GM12891 (cell line): ENCODE data around the gene ARRB1.
"Not testable (repeated sequence)": the region's sequence is repeated elsewhere in the genome, so short reads cannot be mapped to it uniquely, and the experiment has no call there.

Experiments
- DNase-seq: peaks from one replicate; pipeline ENCODE4 v3.0.0; 2011; ENCODE audit warnings: low spot score; ENCODE audit not compliant: insufficient read length
- FAIRE-seq: peaks from 2 replicates; lab custom pipeline; 2011; peaks lifted over from hg19 to GRCh38; lab: Jason Lieb, UNC
- PAX5 ChIP-seq: IDR thresholded peaks from 2 replicates; pipeline ENCODE4 v1.6.1; 2011; ENCODE audit warnings: low read length, moderate library complexity, mild to moderate bottlenecking; ENCODE audit not compliant: insufficient read depth, severe bottlenecking
- POLR2A ChIP-seq: IDR thresholded peaks from 2 replicates; pipeline ENCODE4 v1.6.1; 2011; ENCODE audit warnings: low read depth, low read length, control low read depth
- POLR2AphosphoS5 ChIP-seq: IDR thresholded peaks from 2 replicates; pipeline ENCODE4 v1.6.1; 2011; ENCODE audit warnings: low read depth, low read length, control low read depth
- POU2F2 ChIP-seq: IDR thresholded peaks from 2 replicates; pipeline ENCODE4 v1.6.1; 2011; ENCODE audit warnings: low read depth, mild to moderate bottlenecking, control low read depth, low read length, moderate library complexity
- SPI1 ChIP-seq: IDR thresholded peaks from 2 replicates; pipeline ENCODE4 v1.6.1; 2011; ENCODE audit warnings: low read depth, low read length, control low read depth
- TAF1 ChIP-seq: IDR thresholded peaks from 2 replicates; pipeline ENCODE4 v1.6.1; 2011; ENCODE audit warnings: low read depth, low read length, control low read depth

ARRB1 gene

GRCh38 chr11:75386942-75387630, 35.6 kb upstream of the ARRB1 start:
- TF ChIP-seq POLR2AphosphoS5 (no peak), POLR2A (no peak), PAX5 (no peak), SPI1 (no peak), POU2F2 (no peak), TAF1 (no peak)
- DNase-seq = no peak
- no peak for FAIRE-seq

DNA sequence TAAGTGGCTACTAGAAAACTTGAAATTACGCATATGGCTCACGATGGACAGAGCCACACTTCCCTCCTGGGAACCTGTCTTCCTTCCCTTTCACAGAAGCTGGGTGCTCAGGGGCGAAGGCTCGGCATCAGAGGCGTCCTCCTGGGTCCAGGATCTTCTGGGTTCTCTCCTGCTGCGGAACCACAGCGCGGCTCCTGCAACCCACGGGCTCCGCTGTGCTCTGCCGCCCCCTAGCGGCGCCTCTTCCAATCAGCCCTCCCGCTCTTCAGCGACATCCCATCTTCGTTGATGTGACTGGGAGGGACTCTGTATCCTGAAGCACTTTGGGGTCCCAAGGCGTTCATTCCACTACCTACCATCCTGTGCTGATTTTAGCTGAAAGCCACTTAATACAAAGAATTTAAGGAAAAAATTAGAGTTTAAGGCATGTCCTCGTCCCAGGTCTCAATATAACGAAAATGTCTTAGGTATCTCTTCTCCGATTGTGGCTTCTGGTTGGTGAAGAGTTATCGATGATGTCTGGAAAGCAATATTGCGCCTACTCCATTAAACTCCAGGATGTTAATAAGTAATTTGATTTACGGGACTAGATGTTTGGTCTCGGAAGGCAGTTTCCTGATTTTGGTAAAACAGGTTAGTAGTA, 33.1 kb upstream of the ARRB1 start:
- TF ChIP-seq POLR2AphosphoS5 (no peak), TAF1 (no peak), POLR2A (no peak), POU2F2 (no peak), PAX5 (no peak), SPI1 (no peak)
- FAIRE-seq = peak; percentile 55
- DNase-seq = peak; percentile 60

GRCh38 chr11:75383246-75383645, 31.8 kb upstream of the ARRB1 start:
- TF ChIP-seq SPI1 (no peak), POLR2AphosphoS5 (no peak), TAF1 (no peak), PAX5 (no peak), POLR2A (no peak), POU2F2 (no peak)
- DNase-seq = no peak
- FAIRE-seq = no peak

DNA sequence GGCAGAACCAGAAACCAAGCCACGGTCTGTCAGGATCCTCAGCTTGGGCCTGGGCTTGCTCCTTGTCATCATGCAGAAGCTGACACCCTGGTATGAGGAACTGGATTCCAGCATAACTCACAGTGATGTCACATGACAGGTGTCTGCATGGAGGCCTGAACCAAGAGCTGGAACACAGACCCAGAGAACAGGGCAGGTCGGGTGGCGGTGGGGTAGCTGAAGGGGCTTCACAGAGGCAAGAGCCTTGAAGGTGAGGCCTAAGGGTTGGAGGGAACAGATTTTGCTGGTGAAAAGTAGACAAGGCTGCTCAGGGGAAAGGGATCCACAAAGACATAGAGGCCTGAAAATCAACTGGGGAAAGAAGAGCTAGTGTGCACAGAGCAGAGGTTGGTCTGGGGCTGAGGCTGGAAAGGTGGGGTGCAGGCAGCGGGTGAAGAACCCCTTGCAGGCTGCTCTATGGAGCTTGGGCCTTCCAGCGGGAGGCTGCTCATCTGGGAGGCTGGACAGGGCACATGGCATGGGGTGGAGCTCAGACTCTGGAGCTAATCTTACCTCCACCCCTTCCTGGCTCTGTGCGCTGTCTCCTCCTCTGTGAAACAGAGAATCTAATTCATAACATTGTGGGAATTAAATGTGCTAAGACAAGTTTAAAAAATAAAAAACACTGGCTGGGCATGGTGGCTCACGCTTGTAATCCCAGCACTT, 29.4 kb upstream of the ARRB1 start:
- TF ChIP-seq POU2F2 (no peak), TAF1 (no peak), POLR2AphosphoS5 (no peak), SPI1 (no peak), PAX5 (no peak), POLR2A (no peak)
- no peak for FAIRE-seq
- DNase-seq = no peak

- FAIRE-seq (no peak), DNase-seq (no peak)
- TF ChIP-seq PAX5 = no peak
- no peak for TF ChIP-seq TAF1
- TF ChIP-seq POLR2A = no peak
- no peak for TF ChIP-seq POU2F2
- no peak for TF ChIP-seq POLR2AphosphoS5
- no peak for TF ChIP-seq SPI1
Measured at GRCh38 chr11:75380245-75380644, 28.8 kb upstream of the ARRB1 start.

GRCh38 chr11:75378776-75379175, 27.3 kb upstream of the ARRB1 start:
- not testable (repeated sequence) for FAIRE-seq, DNase-seq

- DNase-seq (no peak), FAIRE-seq (no peak)
- TF ChIP-seq POLR2A (no peak), TAF1 (no peak), POU2F2 (no peak), POLR2AphosphoS5 (no peak), PAX5 (no peak), SPI1 (no peak)
Measured at GRCh38 chr11:75376175-75376574, 24.7 kb upstream of the ARRB1 start.

DNA sequence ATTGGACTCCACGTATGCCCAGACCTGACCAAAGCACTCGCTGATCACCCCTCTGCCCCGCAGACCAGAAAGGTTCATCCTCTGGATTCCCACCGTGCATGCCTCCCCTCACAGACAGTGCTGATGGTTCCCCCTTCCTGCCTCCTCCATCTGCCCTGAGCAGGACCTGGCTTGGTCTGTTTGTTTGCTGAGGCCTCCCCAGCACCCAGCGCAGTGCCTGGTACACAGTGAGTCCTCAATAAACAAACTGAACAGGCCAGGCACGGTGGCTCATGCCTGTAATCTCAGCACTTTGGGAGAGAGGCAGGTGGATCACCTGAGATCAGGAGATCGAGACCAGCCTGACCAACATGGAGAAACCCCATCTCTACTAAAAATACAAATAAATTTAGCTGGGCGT, 24.2 kb upstream of the ARRB1 start:
- no peak for FAIRE-seq
- DNase-seq = no peak
- TF ChIP-seq POLR2AphosphoS5 (no peak), POLR2A (no peak), POU2F2 (no peak), SPI1 (no peak), TAF1 (no peak)

DNA sequence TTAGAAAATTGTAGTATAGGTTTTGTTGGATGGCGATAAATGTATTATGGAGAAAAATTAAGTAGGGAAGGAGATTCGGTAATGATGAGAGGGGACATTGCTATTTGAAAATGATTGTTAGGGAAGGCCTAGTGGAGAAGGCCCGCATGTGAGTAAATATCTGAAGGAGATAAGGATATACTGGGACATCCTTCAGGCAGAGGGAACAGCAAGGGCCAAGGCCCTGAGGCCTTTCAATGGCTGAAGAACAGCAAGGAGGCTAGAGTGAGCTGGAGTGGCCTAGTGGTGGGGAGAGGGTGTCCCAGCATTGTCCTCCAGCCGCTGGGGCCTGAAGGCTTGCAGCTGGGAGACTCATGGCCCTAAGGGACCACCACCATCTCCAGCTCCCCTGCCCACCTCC, 23.2 kb upstream of the ARRB1 start:
- FAIRE-seq (no peak), DNase-seq (no peak)
- TF ChIP-seq SPI1 = no peak
- no peak for TF ChIP-seq TAF1
- no peak for TF ChIP-seq POU2F2
- no peak for TF ChIP-seq PAX5
- no peak for TF ChIP-seq POLR2AphosphoS5
- no peak for TF ChIP-seq POLR2A

DNA sequence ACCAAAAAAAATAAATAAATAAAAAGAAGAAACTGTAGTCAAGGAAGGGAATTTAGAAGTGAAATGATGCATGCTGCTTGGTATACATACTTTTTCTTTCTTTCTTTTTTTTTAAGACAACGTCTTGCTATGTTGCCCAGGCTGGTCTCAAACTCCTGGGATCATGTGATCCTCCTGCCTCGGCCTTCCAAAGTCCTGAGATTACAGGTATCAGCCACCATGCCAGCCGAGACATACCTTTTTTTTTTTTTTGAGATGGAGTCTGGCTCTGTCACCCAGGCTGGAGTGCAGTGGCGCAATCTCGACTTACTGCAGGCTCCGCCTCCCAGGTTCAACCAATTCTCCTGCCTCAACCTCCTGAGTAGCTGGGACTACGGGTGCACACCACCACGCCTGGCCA, 21.7 kb upstream of the ARRB1 start:
- DNase-seq = no peak
- no peak for FAIRE-seq
- TF ChIP-seq TAF1 (no peak), PAX5 (no peak), POLR2A (no peak), POU2F2 (no peak), SPI1 (no peak), POLR2AphosphoS5 (no peak)
